Panc1 (cell line): ENCODE results near the gene NKD1.

Experiments
- POLR2AphosphoS5 ChIP-seq: IDR thresholded peaks from 2 replicates; pipeline ENCODE4 v1.6.1; 2012; ENCODE audit warnings: mild to moderate bottlenecking, low read depth, low read length, moderate library complexity
- REST ChIP-seq, 2 experiments: IDR thresholded peaks; 2 replicates each; pipeline ENCODE4 v1.6.1; 2011 to 2012; ENCODE audit warnings: low read depth in 2 of 2, control low read depth in 1 of 2, low read length in 1 of 2, mild to moderate bottlenecking in 1 of 2, moderate library complexity in 1 of 2; ENCODE audit not compliant: insufficient read depth in 1 of 2
- SIN3A ChIP-seq: IDR thresholded peaks from 2 replicates; pipeline ENCODE4 v1.6.1; 2012; ENCODE audit warnings: low read depth, mild to moderate bottlenecking, low read length, moderate library complexity, borderline replicate concordance; ENCODE audit not compliant: insufficient read depth
- TCF7L2 ChIP-seq: IDR thresholded peaks from 2 replicates; pipeline ENCODE4 v1.6.1; 2011; ENCODE audit warnings: mild to moderate bottlenecking, low read depth, low read length, inconsistent platforms
- TF ChIP-seq, protein P1 (sequence below): fragments of 450-650 bp; IDR thresholded peaks from 2 replicates; pipeline ENCODE4 v1.5.1; 2017; ENCODE audit warnings: mild to moderate bottlenecking

- TF ChIP-seq, protein P1, sequence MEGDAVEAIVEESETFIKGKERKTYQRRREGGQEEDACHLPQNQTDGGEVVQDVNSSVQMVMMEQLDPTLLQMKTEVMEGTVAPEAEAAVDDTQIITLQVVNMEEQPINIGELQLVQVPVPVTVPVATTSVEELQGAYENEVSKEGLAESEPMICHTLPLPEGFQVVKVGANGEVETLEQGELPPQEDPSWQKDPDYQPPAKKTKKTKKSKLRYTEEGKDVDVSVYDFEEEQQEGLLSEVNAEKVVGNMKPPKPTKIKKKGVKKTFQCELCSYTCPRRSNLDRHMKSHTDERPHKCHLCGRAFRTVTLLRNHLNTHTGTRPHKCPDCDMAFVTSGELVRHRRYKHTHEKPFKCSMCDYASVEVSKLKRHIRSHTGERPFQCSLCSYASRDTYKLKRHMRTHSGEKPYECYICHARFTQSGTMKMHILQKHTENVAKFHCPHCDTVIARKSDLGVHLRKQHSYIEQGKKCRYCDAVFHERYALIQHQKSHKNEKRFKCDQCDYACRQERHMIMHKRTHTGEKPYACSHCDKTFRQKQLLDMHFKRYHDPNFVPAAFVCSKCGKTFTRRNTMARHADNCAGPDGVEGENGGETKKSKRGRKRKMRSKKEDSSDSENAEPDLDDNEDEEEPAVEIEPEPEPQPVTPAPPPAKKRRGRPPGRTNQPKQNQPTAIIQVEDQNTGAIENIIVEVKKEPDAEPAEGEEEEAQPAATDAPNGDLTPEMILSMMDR: no peak
- TF ChIP-seq POLR2AphosphoS5: no peak
- TF ChIP-seq TCF7L2: no peak
- TF ChIP-seq REST (IDR thresholded peaks at IDR 0.05; ENCODE audit: insufficient read depth in 1 of 2, low read depth in 2 of 2, low read length in 1 of 2): no peak
- no peak for TF ChIP-seq SIN3A
Observed at GRCh38 chr16:50566014-50566962, 18.1 kb downstream of the NKD1 start.
